Lower leg skin (tissue), 3 donors: Measurements from ENCODE around the gene SEMA6B.

Experiments
- CTCF ChIP-seq, 3 donors: fragments of 450-650 bp; IDR thresholded peaks; one replicate each; pipeline ENCODE4 v1.5.1; 2016; ENCODE audit warnings: antibody characterized with exemption in 3 of 3, mild to moderate bottlenecking in 3 of 3, moderate library complexity in 2 of 3
- POLR2A ChIP-seq, 2 donors: fragments of 450-650 bp; IDR thresholded peaks; one replicate each; pipeline ENCODE4 v1.6.1; 2016 to 2017; ENCODE audit warnings: antibody characterized with exemption in 2 of 2, mild to moderate bottlenecking in 1 of 2, moderate library complexity in 1 of 2

GRCh38 chr19:4591320-4591719 lies 31.8 kb upstream of the SEMA6B start:
- no peak for TF ChIP-seq CTCF (IDR thresholded peaks at IDR 0.05)
- TF ChIP-seq POLR2A (IDR thresholded peaks at IDR 0.05) = no peak
